22Rv1 (cell line): ENCODE results near the gene ENTREP3.
A peak's percentile ranks its signal among the peaks of the same experiment; 100 is the strongest.

Source experiments
- H3K27ac ChIP-seq: fragments of 450-650 bp; 2 replicates; pipeline ENCODE4 v1.5.1; 2017
- CTCF ChIP-seq: fragments of 450-650 bp; IDR thresholded peaks from 2 replicates; pipeline ENCODE4 v1.5.1; 2017; ENCODE audit warnings: mild to moderate bottlenecking
- ZFX ChIP-seq: fragments of 450-650 bp; IDR thresholded peaks from 2 replicates; pipeline ENCODE4 v1.6.1; 2017; ENCODE audit warnings: antibody characterized with exemption, borderline replicate concordance

The ENTREP3 gene

GRCh38 chr1:155267373-155267772 lies 12.1 kb upstream of the ENTREP3 start:
- peak overlapping the region; percentile 7; the same call in 1 of the 2 replicates for H3K27ac ChIP-seq
- TF ChIP-seq CTCF (no peak), ZFX (no peak)

- peak overlapping the region; percentile 8; the same call in 1 of the 2 replicates for H3K27ac ChIP-seq
- TF ChIP-seq CTCF (no peak), ZFX (no peak)
These were observed 11.3 kb upstream of the ENTREP3 start for GRCh38 chr1:155266553-155266952.

- TF ChIP-seq CTCF (no peak), ZFX (no peak)
- peak overlapping the region; percentile 88 for H3K27ac ChIP-seq
These were observed 7.8 kb upstream of the ENTREP3 start for GRCh38 chr1:155263067-155263466.

GRCh38 chr1:155261852-155262673 lies 6.8 kb upstream of the ENTREP3 start, which contains the start of gene SCAMP3:
TSS of gene SCAMP3 (minus strand) at chr1:155262360. CDS start at chr1:155262151, 209 bp downstream.
- peak within 1 kb of the TSS; percentile 88 for H3K27ac ChIP-seq
- TF ChIP-seq CTCF: peak; percentile 17; the same call in 1 of the 2 replicates
- TF ChIP-seq ZFX: no peak

GRCh38 chr1:155261493-155261851 lies 6.2 kb upstream of the ENTREP3 start:
- H3K27ac ChIP-seq: peak overlapping the region; percentile 88
- TF ChIP-seq ZFX (no peak), CTCF (peak; percentile 48)

- no peak for TF ChIP-seq CTCF
- no peak for TF ChIP-seq ZFX
- H3K27ac ChIP-seq: peak overlapping the region; percentile 88; the same call in 1 of the 2 replicates
These were observed 5.0 kb upstream of the ENTREP3 start for GRCh38 chr1:155260276-155260675.
